Stimulated activated CD4-positive, alpha-beta T cell treated with anti-CD3 and anti-CD28 coated beads, Interleukin-4, amount 100 ng/mL, for 1 hour (primary cell): Measurements from ENCODE around the gene PCNX2.
A peak's percentile ranks its signal among the peaks of the same experiment; 100 is the strongest.
"Not testable (repeated sequence)": the region's sequence is repeated elsewhere in the genome, so short reads cannot be mapped to it uniquely, and the experiment has no call there.

Source experiments
- DNase-seq: peaks from one replicate; pipeline ENCODE4 v3.0.0-alpha.2; 2020

PCNX2 gene

DNA sequence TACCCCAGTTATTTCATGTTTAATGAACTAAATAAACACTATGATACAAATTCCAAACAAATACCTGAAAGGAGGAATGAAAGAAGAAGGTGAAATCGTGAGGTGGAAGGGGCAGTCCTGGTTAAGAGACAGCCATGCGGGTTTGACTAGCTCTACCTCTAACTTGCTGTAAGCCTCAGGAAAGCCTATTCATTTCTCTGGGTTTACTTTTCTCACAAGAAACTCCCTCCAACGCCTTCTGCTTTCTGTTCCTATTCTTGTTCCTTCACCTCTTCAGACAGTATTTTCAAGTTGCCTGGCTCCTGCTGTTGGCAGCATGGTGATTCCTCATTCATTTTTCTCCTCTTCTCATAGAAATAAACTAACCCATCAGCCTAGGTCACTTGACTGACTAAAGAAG is 252.7 kb downstream of the PCNX2 start:
- DNase-seq = no peak

DNA sequence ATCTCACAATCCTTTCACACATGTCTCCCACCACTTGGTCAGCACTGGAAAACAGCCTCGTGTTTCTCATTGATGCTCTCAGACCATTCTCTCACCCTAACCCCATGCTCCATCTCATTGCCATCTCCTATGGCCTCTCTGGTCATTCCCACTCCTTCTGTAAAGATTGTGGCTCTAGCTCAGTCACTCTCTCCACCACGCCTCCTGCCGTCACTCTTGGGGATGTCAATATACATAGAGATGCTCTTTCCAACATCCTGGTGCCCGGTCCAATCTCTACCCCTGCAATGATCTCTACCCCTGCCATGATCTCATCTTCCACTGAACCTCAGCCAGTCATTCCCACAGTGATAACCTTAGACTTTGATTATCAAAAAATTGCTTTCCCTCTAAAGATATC is 255.0 kb downstream of the PCNX2 start:
- no peak for DNase-seq

DNA sequence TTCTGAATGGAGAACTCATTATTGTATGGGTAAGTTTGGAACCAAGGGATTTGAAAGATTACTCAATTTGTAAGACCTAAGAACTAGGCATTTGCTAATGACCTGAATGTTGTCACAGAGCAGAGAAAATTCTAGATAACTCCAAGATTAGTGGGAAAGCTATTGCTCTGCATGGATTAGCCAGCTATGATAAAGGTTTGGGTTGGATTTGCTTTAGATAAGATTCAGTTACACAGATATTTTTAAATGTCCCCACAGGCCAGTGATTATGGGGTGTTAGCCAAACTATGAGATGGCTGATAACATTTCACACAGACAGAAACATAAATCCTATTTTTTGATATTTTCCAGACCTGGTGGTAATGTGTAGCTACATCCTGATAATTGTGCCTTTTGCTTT is 256.9 kb downstream of the PCNX2 start:
- DNase-seq = no peak

DNA sequence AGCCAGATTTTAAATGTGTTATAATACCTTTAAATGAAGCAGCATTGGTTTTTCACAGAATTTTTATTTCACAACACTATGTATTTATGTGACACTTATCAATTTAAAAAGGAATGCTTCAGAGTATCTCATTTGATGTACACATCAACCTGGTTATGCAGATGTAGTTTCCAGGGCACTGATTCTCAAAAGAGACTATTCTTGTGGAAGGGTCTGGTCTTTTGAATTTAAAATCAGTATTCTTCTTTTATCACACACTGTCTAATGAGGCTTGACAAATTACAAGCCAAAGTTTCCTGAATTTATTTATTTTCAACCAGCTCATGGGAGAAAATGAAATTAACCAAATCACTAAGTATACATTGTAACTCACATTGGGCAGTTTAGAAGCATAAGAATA is 257.7 kb downstream of the PCNX2 start:
- DNase-seq = no peak

DNA sequence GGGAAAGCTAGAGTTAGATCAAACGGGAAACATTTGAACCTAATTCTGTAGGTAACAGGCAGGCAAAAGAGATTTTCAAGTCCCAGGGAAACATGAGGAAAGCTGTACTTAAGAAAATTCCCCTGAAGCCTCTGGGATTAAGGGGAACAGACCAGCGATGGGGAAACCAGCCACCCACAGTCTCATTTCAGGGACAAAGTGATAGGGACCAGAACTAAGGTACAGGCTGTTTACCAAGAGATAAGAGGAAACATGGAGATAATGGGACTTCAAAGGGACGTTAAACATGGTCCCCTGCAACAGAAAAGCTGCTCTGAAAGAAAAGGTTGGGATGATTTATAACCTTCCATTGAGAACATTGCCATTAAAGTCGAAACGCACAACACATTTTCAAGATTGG is 260.7 kb downstream of the PCNX2 start:
- DNase-seq = no peak

DNA sequence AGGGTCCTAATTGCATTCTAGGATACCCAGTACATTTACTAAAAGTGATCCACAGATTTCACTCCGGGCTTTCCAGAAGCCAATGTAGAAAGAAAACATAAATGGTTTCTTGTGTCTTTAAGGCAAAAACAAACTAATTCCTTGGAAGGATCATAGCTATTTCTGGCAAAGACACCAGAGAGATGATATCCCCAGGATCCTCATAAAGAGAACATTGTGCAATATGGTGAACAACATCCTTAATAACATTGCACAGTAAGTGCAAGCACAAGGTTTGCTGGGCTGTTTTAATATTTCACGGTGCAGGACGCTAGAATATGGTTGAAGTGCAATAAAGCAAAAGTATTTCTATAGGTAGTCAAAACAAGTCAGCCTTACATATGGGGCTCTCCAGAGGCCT is 262.2 kb downstream of the PCNX2 start:
- DNase-seq = no peak

DNA sequence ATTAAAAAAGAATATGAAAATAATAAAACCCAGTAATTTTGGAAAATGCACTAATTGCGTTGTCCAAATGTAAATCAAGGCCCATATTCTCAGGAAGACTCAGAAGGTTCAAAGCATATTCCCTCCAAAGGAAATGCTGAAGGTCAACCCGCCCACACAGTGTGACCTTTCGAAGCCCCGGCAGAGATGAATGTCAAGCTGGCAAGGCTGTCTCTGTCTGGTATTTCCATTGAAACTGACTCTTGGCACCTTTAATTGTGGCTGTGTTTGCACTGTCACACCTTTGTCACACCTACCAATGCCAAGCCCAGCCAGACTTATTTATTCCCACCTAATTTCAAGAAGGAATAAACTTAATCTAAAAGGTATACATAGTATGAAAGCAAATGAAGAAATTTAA is 262.6 kb downstream of the PCNX2 start:
- no peak for DNase-seq

DNA sequence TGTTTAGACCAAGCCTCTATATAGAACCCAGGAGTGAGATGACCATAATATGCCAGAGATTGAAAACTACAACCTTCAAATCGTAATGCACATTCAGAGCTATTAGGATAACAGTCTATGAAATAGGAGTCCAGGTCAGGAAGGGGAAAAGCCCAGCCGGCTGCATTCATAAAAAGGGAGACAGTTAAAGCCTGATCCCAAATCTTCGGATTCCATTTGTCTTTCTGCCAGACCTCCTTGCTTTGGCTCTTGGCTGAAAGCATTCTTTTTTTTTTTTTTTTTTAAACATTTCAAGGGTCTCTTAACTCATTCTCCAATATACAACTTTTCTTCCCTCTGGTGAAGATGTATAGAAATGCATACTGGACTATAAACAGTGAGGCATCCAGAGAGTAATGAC is 264.0 kb downstream of the PCNX2 start:
- no peak for DNase-seq

DNA sequence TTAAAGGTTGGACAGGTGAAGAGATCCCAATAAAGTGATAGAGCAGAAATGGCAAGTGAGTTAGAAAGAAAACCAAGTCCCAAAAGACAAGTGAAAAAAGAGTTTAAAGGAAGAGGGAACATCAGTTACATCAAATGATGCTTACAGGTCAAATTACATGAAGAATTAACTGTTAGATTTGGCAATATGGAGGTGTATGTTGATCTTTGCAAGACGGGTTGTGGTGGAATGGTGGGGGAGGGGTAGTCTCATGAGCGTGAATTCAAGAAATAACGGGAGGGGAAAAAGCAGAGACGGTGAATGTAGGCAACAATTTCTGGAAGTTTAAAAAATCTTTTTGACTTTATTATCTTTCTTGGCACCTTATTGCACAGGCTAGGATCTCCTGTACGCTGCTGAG is 268.5 kb downstream of the PCNX2 start:
- no peak for DNase-seq

DNA sequence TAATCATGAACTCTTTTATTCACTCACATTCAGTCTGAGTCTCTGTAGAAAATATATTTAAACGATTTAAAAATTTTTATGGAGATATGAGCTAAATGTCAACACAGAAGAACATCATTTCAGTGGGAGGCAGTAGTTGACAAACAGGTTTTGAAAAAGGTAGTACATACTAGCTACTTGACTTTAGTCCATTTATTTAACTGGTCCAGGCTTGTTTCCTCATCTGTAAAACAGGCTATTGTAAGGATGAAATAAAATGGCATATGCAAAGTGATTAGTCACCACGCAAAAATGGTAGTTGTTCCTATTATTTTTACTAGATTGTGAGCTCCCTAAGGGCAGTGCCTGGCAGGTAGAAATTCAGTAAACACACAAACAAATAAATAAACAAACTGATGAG is 270.0 kb downstream of the PCNX2 start:
- no peak for DNase-seq

DNA sequence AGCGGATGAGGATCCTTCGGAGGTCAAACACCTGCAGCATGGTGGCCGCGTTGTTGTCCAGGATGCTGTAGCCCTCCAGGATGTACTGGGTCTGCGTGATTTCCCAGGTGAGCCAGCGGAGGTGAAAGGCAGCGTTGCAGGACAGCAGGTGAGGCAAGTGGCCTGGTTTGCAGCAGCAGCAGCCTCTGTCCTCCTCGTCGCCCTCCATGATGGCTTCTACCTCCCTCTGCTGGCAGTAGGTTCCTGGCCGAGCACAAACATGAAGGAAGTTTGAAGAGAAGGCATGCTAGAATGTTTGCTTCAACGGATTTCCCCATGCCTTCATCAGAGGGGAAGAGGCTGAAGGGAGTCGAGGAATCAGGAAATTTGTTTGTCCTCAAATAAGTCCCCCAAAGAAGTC is 270.4 kb downstream of the PCNX2 start:
- peak; percentile 4 for DNase-seq

DNA sequence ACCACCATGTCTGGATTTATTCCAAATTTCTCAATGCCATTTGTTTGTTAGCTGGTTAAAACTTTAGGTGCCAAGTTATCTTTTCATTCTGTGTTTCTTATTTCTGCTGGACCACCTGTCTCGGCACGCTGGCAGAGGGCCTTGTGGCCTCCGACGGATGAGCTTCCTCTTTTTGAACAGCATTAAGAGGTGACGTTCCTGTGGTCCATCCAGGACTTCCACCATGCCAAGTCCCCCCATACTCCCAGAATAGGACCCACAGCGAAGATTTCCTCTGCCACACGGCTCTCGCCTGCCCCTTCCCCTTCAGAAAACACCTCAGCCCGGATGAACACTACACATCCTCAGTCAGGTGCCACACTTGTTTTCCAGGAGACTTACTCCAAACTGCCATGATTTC is 271.3 kb downstream of the PCNX2 start:
- no peak for DNase-seq

DNA sequence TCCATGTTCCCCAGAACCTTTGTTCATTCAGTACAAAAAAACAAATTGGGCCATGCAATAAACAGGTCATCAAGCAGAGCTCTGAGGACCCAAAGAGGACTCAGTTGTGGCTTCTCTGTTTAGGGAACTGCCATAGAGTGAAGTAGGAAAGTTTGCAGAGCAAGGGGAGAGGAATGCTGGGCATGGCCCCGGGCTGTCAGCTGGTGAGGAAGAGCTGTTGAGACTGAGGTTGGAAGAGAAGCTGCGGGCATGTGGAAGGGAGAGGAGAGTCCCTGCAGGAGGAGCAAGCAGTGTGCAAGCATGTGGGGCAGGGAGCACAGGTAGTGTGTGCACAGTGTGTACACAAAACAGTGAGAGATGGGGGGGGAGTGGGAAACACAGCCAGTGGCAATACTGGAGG is 273.3 kb downstream of the PCNX2 start:
- no peak for DNase-seq

DNA sequence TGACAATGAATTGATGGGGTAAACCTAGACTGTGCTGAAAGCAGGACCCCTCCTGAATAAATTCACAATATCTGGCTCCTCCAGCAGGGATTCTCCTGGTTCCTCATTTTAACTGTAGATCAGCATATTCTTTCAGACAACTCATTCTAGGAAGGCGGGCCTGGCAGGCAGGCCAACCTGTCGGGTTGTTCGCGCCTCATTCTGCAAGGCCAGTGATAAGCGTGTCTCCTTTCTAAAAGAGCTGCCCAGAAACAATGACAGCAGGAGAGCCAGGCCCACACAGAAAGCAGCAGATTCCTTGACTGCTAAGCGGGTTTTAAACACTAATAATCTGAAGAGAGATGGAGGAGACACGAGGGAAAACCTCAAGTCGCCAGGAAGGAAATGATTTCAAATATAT is 275.1 kb downstream of the PCNX2 start:
- DNase-seq = no peak

DNA sequence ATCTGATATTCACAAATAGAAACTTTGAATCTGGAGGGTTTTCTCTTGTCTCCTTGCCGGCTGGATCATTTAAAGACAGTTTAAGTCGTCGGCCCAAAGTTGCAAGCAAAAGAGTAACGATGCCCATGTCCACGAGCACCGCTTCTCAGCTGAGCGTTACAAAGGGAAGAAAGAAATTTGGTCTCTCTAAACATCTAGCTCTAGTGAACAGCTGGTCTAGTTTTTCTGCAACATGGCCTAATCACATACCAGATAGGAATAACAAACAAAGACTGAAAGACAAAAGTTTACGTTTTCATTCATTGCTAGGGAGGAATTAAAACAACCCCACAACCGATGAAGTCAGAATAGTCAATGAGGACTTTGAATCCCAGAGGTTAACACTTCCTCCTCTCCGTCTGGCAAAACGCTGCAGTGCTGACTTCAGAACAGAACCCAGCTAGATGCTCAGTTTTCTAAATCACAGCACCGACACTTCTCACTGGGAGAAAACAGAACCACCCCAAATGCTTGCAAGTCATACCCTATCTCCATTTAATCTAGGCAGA is 275.7 kb downstream of the PCNX2 start:
- DNase-seq = no peak

DNA sequence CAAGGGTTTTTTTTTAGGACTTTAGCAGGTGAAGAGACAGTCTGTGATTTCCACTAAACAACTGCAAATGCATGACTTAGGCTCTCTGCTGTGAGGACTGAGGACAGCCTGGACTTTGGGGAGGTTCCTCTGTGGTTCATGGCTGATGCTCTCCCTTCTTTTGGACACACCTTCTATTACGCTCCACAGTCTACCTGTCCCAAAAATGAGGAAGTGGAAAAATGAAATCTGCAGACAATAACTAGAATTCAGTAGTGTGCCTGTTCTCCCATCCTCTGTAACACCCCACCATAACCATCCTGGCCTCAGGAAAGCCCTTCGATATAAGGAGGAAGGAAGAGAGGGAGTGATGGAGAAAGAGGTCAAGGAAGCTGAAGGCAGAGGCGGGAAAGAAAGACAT is 276.4 kb downstream of the PCNX2 start:
- no peak for DNase-seq

DNA sequence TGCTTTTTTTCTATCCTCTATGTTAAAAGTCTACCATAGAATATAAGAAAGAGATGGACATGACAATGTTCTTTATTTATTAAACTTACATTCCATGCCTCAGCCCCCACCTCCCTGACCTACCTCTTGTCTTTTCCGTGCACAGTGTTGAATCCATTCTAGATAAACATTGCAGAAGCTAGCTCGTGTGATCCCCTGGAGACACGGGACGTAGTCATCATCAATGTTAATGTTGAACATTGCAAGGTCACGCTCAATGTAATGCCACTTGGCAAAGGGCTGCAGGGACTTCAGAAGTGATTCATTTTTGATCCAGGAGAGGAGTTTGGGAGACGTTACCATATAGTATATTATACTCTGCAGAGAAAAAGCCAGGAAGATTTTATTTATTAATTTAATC is 278.7 kb downstream of the PCNX2 start:
- DNase-seq = no peak

DNA sequence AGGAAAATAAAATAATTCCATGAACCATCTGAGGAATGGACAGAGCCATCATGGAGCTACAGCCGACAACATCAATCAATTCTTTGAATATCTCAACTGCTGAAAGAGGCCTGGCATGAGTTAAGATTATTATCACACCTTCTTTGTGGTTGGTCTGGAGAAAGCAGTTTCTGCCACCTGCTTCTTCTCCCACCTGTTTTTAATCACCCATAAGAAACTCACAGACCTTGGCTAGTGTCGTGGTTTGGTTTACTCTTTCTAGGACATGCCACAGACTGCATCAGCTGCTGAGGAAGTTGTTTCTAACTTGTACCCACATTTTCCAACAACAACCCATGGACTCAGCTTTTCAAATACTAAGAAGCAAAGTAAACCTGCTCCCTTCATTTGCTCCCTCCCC is 279.6 kb downstream of the PCNX2 start:
- no peak for DNase-seq

DNA sequence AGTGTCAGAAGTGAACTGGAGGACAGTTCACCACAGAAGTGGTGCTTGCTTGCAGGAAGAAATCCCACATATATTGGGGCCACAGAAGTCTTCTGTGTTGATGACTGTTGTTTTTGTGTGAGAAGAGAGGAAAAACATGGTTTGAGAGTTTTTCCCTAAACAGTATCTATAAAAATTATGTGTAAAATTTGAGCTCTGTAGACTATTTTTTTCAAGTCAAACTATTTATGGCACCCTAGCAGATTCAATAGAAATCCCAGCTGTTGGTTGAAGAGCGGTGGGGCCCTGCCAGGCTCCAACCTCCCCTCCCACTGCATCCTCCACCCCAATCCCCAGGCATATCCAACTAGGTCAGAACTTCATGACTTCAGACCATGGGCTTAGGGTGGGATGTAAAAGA is 283.5 kb downstream of the PCNX2 start:
- DNase-seq = no peak

DNA sequence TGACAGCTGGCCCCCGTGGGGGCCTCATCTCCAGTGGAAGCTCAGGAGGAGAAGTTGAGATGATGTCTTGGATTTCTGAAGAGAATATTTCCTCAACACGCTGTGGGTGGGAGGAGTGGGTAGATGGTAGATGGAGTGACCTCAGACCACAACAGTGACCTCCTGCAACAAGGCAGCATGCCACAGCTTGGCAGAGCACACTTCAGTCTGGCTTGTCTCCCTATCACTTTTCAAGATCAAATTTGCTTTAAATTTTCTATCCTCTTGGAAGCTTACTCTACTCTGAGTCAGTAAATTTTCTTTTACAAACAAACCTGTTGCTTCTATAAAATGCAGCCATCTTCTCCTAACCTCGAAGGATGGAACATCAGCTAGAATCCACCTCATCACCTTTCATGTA is 285.4 kb downstream of the PCNX2 start:
- no peak for DNase-seq

DNA sequence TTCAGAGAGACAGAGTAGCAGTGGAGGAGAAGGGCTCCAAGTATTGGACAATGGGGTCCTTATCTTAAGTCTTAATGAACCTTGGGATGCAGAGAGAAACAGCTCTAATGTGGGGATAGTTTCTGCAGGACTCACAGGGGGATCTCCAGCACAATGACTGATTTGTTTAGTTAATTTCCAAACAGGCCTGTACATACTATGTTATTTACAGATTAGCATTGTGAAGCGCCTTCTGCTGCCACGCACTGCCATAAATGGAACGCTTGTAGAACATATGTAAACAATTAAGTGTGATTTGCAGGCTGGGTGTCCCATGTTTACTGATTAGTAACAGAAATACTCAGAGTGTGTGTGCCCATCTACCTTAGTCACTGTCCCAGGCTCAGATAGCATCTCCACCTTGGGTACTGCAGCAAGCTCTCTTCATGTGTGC is 289.0 kb downstream of the PCNX2 start:
- DNase-seq = no peak

DNA sequence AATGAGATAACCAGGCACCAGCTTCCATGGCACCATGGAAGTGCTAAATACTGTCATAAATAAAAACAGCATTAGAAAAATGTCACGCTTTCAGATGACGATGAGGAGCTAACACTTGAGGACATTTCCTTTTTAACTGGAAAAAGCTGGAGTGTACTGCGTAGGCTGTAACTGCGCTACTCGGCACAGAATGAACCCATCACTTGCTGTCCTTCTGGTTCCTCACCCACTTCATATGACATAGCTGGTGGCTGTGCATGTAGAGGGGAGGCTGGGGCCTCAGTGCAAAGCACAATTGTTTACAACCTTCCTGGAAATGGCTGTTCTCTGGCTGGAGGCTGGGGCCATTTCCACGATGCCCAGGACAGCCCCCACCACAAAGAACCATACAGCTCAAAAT is 289.4 kb downstream of the PCNX2 start:
- no peak for DNase-seq

DNA sequence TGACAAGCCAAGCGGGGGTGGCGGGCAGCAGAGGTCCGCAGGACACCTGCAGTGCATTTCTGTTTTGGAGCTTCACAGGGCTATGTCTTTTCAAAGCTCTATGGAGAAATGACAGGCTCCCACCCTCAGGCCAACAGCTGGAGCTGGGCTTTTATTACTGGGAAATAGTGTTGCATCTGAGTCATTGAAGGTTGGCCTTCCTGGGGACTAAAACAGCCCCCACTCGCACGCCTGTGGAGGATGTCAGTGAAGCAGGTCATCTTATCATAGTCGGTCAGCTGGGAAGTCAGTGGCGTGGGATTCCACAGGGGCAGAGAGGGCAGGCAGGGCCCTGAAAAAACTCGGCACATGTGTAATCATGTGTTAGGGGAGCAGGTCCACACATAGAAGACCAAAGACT is 289.8 kb downstream of the PCNX2 start:
- DNase-seq = no peak

DNA sequence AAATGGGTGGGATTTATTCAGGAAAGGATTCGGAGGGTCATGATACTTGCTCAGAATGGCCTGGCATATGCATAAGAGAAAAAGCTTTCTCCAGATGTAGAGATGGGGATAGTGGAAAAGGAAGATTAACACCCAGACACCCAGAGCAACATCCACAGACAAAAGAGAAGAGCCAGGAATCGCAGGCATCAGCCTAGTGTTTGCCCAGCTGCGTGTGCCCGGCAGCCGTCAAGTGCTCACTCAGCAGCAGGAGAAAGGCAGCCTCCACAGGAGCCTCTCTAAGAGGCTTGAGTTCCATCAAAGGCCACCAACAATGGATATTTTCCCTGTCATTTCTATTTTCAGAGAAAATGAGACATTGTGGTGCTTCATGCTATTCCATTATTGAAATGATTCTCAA is 290.4 kb downstream of the PCNX2 start:
- DNase-seq = no peak

DNA sequence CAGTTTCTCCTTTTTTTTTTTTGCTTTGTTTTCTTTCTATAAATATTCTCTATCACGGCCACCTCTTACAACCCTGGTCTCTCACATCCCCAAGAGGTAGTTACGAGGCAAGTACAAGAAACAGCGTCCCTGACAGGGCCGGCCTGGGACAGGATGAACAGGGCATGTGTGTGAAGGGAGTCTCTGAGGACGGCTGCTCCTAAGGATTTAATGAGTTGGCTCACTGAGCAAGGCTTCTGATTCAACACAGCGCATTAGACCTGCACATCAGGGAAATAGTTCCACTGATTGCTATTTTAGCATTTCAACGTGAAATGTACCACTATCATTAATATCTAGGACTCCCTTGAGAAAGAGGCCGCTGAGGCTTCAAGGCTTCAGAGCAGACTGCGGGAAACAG is 291.1 kb downstream of the PCNX2 start:
- no peak for DNase-seq

DNA sequence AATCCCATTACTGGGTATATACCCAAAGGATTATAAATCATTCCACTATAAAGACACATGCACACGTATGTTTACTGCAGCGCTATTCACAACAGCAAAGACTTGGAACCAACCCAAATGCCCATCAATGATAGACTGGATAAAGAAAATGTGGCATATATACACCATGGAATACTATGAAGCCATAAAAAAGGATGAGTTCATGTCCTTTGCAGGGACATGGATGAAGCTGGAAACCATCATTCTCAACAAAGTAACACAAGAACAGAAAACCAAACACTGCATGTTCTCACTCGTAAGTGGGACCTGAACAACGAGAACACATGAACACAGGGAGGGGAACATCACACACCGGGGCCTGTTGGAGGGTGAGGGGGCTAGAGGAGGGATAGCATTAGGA is 291.9 kb downstream of the PCNX2 start:
- DNase-seq = not testable (repeated sequence)
